HFF-Myc (cell line): Measurements from ENCODE around the gene PID1.

Experiments
- DNase-seq: peaks from one replicate; pipeline ENCODE4 v3.0.0-alpha.2; 2011; ENCODE audit warnings: low read depth; ENCODE audit errors: extremely low read depth
- H3K4me3 ChIP-seq: replicated peaks from 2 replicates; pipeline ENCODE4 v1.5.1; 2011; ENCODE audit warnings: low read depth, mild to moderate bottlenecking, control low read depth, low read length
- TF ChIP-seq, protein P1 (sequence below): IDR thresholded peaks from 2 replicates; pipeline ENCODE4 v1.5.1; 2012; ENCODE audit warnings: mild to moderate bottlenecking, low read depth, low read length, control low read depth; ENCODE audit errors: missing control alignments

Gene PID1

DNA sequence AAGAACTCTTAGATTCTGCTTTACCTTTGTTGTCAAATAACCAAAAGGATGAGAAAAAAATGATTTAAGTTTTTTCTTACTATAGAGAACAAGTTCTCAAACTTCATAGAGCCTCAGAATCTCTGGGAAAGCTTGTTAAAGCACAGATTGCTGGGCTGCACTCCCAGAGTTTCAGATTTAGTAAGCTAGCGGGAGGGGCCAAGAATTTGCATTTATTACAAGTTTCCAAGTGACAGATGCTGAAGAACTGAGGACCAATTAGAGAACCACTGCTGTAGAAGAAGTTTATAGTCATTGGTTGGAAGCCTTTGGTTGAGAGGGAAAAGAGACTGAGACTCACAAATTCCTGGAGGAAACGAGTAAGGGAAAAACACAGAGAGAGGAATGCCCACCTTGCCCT, 32.1 kb downstream of the PID1 start:
- H3K4me3 ChIP-seq, result no peak overlapping the region
- TF ChIP-seq, protein P1, sequence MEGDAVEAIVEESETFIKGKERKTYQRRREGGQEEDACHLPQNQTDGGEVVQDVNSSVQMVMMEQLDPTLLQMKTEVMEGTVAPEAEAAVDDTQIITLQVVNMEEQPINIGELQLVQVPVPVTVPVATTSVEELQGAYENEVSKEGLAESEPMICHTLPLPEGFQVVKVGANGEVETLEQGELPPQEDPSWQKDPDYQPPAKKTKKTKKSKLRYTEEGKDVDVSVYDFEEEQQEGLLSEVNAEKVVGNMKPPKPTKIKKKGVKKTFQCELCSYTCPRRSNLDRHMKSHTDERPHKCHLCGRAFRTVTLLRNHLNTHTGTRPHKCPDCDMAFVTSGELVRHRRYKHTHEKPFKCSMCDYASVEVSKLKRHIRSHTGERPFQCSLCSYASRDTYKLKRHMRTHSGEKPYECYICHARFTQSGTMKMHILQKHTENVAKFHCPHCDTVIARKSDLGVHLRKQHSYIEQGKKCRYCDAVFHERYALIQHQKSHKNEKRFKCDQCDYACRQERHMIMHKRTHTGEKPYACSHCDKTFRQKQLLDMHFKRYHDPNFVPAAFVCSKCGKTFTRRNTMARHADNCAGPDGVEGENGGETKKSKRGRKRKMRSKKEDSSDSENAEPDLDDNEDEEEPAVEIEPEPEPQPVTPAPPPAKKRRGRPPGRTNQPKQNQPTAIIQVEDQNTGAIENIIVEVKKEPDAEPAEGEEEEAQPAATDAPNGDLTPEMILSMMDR, result no peak
- DNase-seq, result no peak

DNA sequence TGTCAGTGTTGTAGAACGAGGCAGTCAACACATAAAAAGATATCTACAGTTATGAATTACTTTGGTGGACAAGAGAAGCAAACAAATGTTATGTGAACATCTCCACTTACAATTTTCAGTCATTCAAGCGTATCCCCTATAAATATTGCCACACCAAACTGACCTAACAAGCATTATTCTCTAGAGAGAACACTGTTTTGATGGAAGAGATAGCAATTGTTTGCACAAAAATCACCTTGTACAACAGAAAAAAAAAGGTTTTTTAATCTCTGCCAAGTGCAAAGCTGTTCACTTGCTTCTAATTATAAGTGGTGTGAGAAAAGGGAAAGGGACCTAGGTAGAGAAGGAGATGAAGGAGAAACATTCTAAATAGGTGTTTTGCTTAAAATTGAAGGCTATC, 33.8 kb downstream of the PID1 start:
- no peak overlapping the region for H3K4me3 ChIP-seq
- DNase-seq, result no peak
- TF ChIP-seq, protein P1, result no peak

DNA sequence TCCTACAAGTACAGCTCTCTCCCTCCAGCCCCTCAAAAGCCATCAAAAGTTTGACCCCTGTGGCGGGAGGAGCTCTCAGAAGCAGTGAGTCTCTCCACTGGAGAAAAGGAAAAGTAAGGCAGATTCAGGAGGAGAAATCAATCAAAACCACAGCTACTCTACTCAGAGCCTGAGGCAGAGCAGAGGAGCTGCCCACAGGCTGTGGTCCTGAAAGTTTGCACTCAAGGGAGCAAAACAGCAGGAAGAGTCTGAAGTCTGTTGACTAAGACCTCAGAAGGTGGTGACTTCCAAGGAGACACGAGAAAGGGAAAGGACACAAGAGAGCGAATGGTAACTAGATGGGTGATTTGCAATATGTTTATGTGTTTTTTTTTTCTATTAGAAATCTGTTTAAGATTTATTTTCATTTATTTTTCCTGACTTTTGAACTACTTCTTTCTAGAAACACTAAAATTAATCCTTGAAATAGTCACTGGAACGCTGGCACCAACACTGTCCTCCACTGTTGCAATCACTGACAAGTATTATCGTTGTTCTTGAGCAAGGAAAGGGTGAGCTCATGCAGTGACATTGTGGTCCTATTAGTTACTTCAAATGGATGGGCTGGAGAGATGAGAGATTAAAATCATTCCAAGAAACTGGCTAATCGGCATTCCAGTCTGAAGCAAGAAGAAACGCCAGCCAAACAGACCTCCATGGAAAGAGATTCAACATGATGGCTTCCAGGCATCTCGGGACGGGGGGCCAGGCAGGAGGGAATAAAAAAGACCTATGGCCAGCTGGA, 35.8 kb downstream of the PID1 start:
- no peak overlapping the region for H3K4me3 ChIP-seq
- no peak for DNase-seq
- TF ChIP-seq, protein P1, result no peak

DNA sequence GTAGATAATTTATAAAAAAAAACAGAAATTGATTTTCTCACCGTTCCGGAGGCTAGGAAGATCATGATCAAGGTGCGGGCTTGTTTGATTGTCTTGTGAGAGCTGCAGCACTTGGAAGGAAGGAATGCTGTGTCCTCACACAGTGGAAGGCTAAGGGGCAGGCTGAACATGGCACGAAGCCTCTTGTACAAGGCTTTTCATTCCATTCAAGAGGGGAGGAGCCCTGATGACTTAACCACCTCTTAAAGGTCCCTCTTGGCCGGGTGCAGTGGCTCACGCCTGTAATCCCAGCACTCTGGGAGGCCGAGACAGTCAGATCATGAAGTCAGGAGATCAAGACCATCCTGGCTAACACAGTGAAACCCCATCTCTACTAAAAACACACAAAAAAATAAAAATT, 39.2 kb downstream of the PID1 start:
- TF ChIP-seq, protein P1, result no peak
- H3K4me3 ChIP-seq, result no peak overlapping the region
- DNase-seq, result no peak

DNA sequence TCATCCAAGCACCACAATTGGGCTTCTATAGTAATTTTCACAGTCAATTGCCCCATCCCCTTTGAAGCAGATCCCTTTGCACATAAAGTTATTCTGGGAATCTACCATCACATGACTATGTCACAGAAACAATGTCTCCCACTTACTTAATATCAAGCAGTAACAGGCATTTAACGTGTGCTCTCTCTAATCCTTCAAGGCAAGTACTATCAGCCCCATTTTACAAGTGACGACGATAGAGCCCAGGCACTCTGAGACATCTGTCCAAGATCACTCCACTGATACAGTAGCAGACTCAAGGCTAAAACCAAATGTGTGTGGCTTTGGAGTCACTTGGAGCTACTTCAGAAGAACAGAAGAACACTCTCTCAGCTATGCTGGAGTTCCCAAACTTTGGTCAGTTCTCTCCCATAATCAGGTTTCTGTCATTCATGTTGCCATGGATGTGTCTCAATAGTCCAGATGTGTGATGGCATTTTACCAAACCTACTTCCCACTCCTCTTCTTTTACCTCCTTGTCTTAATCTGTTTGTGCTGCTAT, 39.7 kb downstream of the PID1 start:
- DNase-seq, result no peak
- TF ChIP-seq, protein P1, result no peak
- no peak overlapping the region for H3K4me3 ChIP-seq

DNA sequence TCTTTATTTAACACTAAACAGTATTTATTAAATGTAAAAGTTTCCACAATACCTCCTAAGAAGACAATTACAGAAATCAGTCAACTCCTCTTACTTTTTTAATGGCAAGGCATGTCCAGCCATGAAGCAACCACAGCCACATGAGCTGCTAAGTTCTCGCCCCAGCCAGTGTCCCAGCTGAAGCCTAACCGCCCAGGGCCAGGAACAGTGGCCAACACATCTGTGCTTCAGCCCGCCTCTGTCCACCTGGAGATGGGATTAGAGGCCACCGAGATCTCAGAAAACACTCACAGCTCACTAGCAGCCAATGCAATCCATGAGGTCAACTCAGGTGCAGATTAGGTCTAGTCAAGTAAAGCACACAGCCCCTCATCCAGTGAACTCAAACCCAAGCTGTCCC, 40.2 kb downstream of the PID1 start:
- no peak overlapping the region for H3K4me3 ChIP-seq
- TF ChIP-seq, protein P1, result no peak
- DNase-seq, result no peak

DNA sequence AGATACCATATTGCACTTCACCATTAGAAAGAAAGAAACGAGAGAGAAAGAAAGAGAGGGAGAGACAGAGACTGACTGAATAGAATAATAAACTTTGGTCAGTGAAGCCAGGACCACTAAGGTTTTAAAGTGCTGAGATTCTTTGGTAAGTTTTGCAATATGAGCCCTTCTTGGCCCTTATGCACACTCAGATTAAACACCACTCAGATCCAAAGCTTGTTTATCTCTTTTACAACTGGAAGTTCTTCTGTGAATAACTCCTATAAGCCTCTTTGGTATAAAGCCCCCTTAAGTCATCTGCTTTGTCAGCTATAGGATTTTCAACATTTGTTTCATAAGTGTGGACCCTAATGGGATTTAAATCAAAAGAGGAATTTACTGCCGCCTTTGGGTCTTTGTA, 40.8 kb downstream of the PID1 start:
- no peak for DNase-seq
- TF ChIP-seq, protein P1, result no peak
- H3K4me3 ChIP-seq, result no peak overlapping the region
